PFSK-1 (cell line): ENCODE measurements around the gene SHD.

Source experiments
- FOXP2 ChIP-seq: optimal IDR thresholded peaks from 2 replicates; pipeline ENCODE3; 2011; ENCODE audit warnings: borderline replicate concordance, control low read depth, inconsistent platforms; ENCODE audit not compliant: insufficient read depth; ENCODE audit errors: extremely low read length, extremely low read depth
- POLR2AphosphoS5 ChIP-seq: IDR thresholded peaks from 2 replicates; pipeline ENCODE4 v1.6.1; 2012; ENCODE audit warnings: low read depth, mild to moderate bottlenecking, control low read depth, low read length, moderate library complexity
- REST ChIP-seq, 2 experiments: IDR thresholded peaks; 2 replicates each; pipeline versions ENCODE4 v1.6.1 to v1.8.0; 2011 to 2012; ENCODE audit warnings: low read depth in 2 of 2, low read length in 2 of 2, control low read depth in 1 of 2, inconsistent platforms in 1 of 2, mild to moderate bottlenecking in 1 of 2, moderate library complexity in 1 of 2; ENCODE audit not compliant: insufficient read depth in 1 of 2
- SIN3A ChIP-seq: IDR thresholded peaks from 2 replicates; pipeline ENCODE4 v1.6.1; 2012; ENCODE audit warnings: mild to moderate bottlenecking, low read length, moderate library complexity, borderline replicate concordance; ENCODE audit not compliant: insufficient read depth
- TAF1 ChIP-seq: IDR thresholded peaks from 2 replicates; pipeline ENCODE4 v1.6.1; 2012; ENCODE audit warnings: low read length, control low read depth, borderline replicate concordance; ENCODE audit not compliant: insufficient read depth

Gene SHD

GRCh38 chr19:4305257-4305612, 26.2 kb downstream of the SHD start:
- TF ChIP-seq SIN3A: no peak
- TF ChIP-seq FOXP2: no peak
- no peak for TF ChIP-seq POLR2AphosphoS5
- TF ChIP-seq TAF1: no peak
- no peak for TF ChIP-seq REST (IDR thresholded peaks at IDR 0.05; ENCODE audit: insufficient read depth in 1 of 2, low read depth in 2 of 2, low read length in 2 of 2)

GRCh38 chr19:4305659-4306058, 26.6 kb downstream of the SHD start:
- TF ChIP-seq SIN3A (no peak), TAF1 (no peak), POLR2AphosphoS5 (no peak), REST (IDR thresholded peaks at IDR 0.05; ENCODE audit: insufficient read depth in 1 of 2, low read depth in 2 of 2, low read length in 2 of 2) (no peak), FOXP2 (no peak)

GRCh38 chr19:4310247-4311121, 31.4 kb downstream of the SHD start:
- no peak for TF ChIP-seq REST (IDR thresholded peaks at IDR 0.05; ENCODE audit: insufficient read depth in 1 of 2, low read depth in 2 of 2, low read length in 2 of 2)
- TF ChIP-seq SIN3A: no peak
- TF ChIP-seq FOXP2: no peak
- TF ChIP-seq POLR2AphosphoS5: no peak
- no peak for TF ChIP-seq TAF1

- TF ChIP-seq TAF1: no peak
Observed at GRCh38 chr19:4313847-4314490, 34.9 kb downstream of the SHD start.

- TF ChIP-seq FOXP2 (no peak), TAF1 (no peak), SIN3A (no peak), POLR2AphosphoS5 (no peak), REST (IDR thresholded peaks at IDR 0.05; ENCODE audit: insufficient read depth in 1 of 2, low read depth in 2 of 2, low read length in 2 of 2) (no peak)
Observed at GRCh38 chr19:4316956-4317355, 37.9 kb downstream of the SHD start.
